RWPE1 (cell line): ENCODE data around the gene YPEL4.

Experiments used
- CTCF ChIA-PET: fragments of 350-600 bp; sonication (Branson Sonifier 250); formaldehyde crosslinking; extraction: SDS; loops from one replicate; lab custom pipeline; 2021; lab: Yijun Ruan, JAX
- POLR2A ChIA-PET: fragments of 400-600 bp; formaldehyde crosslinking; extraction: SDS; loops from one replicate; lab custom pipeline; 2020; ENCODE audit warnings: antibody characterized with exemption; ENCODE audit not compliant: low non-redundant PET; lab: Yijun Ruan, JAX
- DNase-seq: peaks from one replicate; pipeline ENCODE4 v3.0.0; 2012; ENCODE audit warnings: low spot score
- H3K27ac ChIP-seq: fragments of 450-650 bp; 2 replicates; pipeline ENCODE4 v1.5.1; 2017
- TF ChIP-seq, protein P1 (sequence below): fragments of 450-650 bp; conservative IDR thresholded peaks from 2 replicates; pipeline ENCODE4 v1.5.1; 2017; ENCODE audit warnings: low read depth, mild to moderate bottlenecking

YPEL4 gene

GRCh38 chr11:57641011-57641807 lies 8.5 kb downstream of the YPEL4 start:
- TF ChIP-seq, protein P1, sequence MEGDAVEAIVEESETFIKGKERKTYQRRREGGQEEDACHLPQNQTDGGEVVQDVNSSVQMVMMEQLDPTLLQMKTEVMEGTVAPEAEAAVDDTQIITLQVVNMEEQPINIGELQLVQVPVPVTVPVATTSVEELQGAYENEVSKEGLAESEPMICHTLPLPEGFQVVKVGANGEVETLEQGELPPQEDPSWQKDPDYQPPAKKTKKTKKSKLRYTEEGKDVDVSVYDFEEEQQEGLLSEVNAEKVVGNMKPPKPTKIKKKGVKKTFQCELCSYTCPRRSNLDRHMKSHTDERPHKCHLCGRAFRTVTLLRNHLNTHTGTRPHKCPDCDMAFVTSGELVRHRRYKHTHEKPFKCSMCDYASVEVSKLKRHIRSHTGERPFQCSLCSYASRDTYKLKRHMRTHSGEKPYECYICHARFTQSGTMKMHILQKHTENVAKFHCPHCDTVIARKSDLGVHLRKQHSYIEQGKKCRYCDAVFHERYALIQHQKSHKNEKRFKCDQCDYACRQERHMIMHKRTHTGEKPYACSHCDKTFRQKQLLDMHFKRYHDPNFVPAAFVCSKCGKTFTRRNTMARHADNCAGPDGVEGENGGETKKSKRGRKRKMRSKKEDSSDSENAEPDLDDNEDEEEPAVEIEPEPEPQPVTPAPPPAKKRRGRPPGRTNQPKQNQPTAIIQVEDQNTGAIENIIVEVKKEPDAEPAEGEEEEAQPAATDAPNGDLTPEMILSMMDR: peak; percentile 66
- ChIA-PET POLR2A (interaction anchor here (0.6 kb wide), 3 partner anchors 20 to 1979 kb away, joined by 3 to 8 read pairs (median 5); no protein-coding TSS in a partner anchor), CTCF (interaction anchor here (0.5 to 5.5 kb wide), 14 partner anchors 26 to 936 kb away, joined by 3 to 72 read pairs (median 3); partner anchors contain the start of genes RTN4RL2 and UBE2L6)
- H3K27ac ChIP-seq: peak overlapping the region; percentile 84
- DNase-seq: peak; percentile 61

- ChIA-PET CTCF (interaction anchor here (0.6 to 5.5 kb wide), 6 partner anchors 25 to 182 kb away, joined by 3 to 72 read pairs (median 6); partner anchors contain the start of gene UBE2L6), POLR2A (interaction anchor here (0.6 kb wide), 2 partner anchors 24 to 1980 kb away, joined by 4 to 5 read pairs; no protein-coding TSS in a partner anchor)
These were observed 9.5 kb downstream of the YPEL4 start for GRCh38 chr11:57640068-57640800.

DNA sequence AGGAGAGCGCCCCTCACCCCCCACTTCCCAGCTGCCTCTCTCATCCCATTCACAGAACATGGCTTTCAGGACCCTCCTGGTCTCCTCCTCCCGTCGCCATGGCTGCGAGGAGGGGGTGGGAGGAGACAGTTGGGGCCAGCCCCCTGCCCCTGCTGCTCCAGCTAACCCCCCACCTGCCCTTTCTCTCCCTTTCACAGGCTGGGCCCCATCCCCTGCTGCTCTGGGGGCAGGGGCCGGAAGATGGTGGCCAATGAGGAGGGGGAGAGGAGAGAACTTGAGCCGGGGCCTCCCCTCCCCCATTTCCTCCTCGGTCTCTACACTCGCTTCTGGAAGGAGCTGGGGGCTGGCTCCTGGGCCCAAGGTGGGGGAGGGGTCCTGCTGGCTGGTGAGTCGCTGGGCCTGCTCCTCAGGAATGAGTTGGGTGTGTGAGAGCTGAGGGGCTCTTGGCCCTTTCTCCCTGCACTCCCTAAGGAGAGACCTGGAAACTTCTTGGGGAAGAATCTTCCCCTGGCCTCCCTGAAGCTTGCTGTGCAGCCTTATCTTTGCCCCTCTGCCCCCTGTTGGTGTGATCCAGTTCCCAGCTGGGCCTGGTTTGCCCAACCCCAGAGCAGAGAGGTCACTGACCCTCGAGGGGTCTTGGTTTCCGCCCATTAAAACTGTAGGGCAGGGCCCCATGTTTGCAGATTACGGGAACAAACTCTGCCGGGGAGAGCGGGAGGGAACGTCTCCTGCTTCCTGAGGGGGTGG lies 10.2 kb downstream of the YPEL4 start:
- ChIA-PET CTCF (interaction anchor here (0.6 to 4.0 kb wide), 3 partner anchors 52 to 508 kb away, joined by 3 to 18 read pairs (median 5); no protein-coding TSS in a partner anchor), POLR2A (interaction anchor here (0.6 kb wide), 1 partner anchor 23 kb away, joined by 4 read pairs; no protein-coding TSS in a partner anchor)
- no peak for DNase-seq
- TF ChIP-seq, protein P1: no peak
- peak overlapping the region; percentile 84 for H3K27ac ChIP-seq

More at GRCh38 chr11:57640068-57640800, 9.5 kb downstream of the YPEL4 start:
- TF ChIP-seq, protein P1: no peak
- peak overlapping the region; percentile 84 for H3K27ac ChIP-seq
- DNase-seq: no peak

GRCh38 chr11:57638811-57639320 lies 10.8 kb downstream of the YPEL4 start:
- POLR2A ChIA-PET: interaction anchor here (0.7 kb wide), 1 partner anchor 1263 kb away, joined by 4 read pairs; no protein-coding TSS in a partner anchor
- TF ChIP-seq, protein P1: no peak
- H3K27ac ChIP-seq: peak overlapping the region; percentile 84

DNA sequence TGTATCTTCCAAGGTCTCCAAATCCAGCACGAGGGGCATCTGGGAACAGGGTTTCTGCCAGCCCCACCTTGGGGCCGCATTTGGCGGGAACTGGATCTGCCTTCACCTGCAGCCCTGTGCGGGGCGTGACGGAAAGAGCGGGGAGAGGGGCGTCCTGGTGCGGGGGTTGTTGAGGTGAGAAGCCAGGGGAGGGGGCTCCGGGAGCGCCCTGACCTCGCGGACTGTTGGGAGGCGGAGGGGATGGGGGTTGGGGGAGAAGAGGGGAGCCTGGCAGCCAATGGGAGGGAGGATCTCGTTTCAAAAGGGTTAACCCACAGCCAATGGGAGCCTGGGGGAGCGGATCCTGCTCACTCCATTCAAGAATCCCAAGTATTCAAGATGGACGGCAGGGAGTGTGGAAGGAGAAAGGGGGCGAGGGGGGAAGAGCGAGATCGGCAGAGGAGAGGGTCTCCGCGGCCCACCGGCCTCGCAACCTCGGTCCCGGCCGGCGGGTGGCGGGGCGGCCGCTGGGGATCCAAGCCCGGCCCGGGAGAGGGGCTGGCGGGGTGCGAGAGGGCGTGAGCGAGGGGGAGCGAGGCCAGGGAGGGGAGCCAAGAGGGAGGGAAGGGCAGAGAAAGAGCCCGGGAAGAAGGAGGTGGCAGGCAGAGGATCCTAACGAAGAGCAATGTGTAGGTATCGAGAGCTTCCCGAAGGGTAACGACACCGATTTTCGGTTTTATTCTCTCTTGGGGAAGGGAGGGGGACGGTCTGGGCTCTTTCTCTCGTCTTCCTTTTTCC lies 11.5 kb downstream of the YPEL4 start:
- POLR2A ChIA-PET: interaction anchor here (0.7 kb wide), 1 partner anchor 1263 kb away, joined by 4 read pairs; no protein-coding TSS in a partner anchor
- TF ChIP-seq, protein P1: no peak
- H3K27ac ChIP-seq: peak overlapping the region; percentile 84
- peak; percentile 98 for DNase-seq
- CTCF ChIA-PET: interaction anchor here (0.6 to 4.0 kb wide), 3 partner anchors 71 to 180 kb away, joined by 3 to 18 read pairs (median 5); partner anchors contain the start of gene UBE2L6

More at GRCh38 chr11:57638811-57639320, 10.8 kb downstream of the YPEL4 start:
- DNase-seq: no peak
- CTCF ChIA-PET: interaction anchor here (0.6 to 4.0 kb wide), 3 partner anchors 71 to 508 kb away, joined by 3 to 18 read pairs (median 5); partner anchors contain the start of gene UBE2L6
